GM12865 (cell line): Measurements from ENCODE around the gene SLC6A19.

Experiments
- DNase-seq: peaks from one replicate; pipeline ENCODE4 v3.0.0; 2010; ENCODE audit warnings: low read depth
- H3K4me3 ChIP-seq: 2 replicates; pipeline ENCODE4 v1.5.1; 2011; ENCODE audit warnings: mild to moderate bottlenecking, low read depth, low read length, control low read depth
- CTCF ChIP-seq: IDR thresholded peaks from 2 replicates; pipeline ENCODE4 v1.5.1; 2011; ENCODE audit warnings: low read length, control low read depth, low read depth, inconsistent platforms; ENCODE audit not compliant: insufficient read depth; ENCODE audit errors: missing control alignments

Gene SLC6A19

GRCh38 chr5:1162276-1162675 lies 39.1 kb upstream of the SLC6A19 start:
- no peak for DNase-seq
- H3K4me3 ChIP-seq, result no peak overlapping the region
- TF ChIP-seq CTCF, result no peak

- no peak overlapping the region for H3K4me3 ChIP-seq
- TF ChIP-seq CTCF, result no peak
- DNase-seq, result no peak
Observed at GRCh38 chr5:1162751-1163150, 38.6 kb upstream of the SLC6A19 start.

GRCh38 chr5:1163366-1163765 lies 38.0 kb upstream of the SLC6A19 start:
- no peak for TF ChIP-seq CTCF

GRCh38 chr5:1163879-1164278 lies 37.5 kb upstream of the SLC6A19 start:
- no peak overlapping the region for H3K4me3 ChIP-seq
- no peak for DNase-seq
- TF ChIP-seq CTCF, result no peak

More at GRCh38 chr5:1163366-1163765, 38.0 kb upstream of the SLC6A19 start:
- no peak for DNase-seq
- no peak overlapping the region for H3K4me3 ChIP-seq

- DNase-seq, result no peak
- H3K4me3 ChIP-seq, result no peak overlapping the region
- no peak for TF ChIP-seq CTCF
Observed at GRCh38 chr5:1164696-1165630, 36.4 kb upstream of the SLC6A19 start.

- no peak for DNase-seq
- H3K4me3 ChIP-seq, result no peak overlapping the region
- no peak for TF ChIP-seq CTCF
Observed at GRCh38 chr5:1165864-1166263, 35.5 kb upstream of the SLC6A19 start.
